SU-DHL-6 (cell line): ENCODE data around the gene ZDHHC20.

ENCODE experiments used
- CTCF ChIP-seq: fragments of 200-600 bp; sonication (generic); IDR thresholded peaks from one replicate; pipeline ENCODE4 v1.5.1; 2017; ENCODE audit warnings: antibody characterized with exemption, mild to moderate bottlenecking, low read length, moderate library complexity; ENCODE audit not compliant: insufficient read depth, poor library complexity, severe bottlenecking
- EZH2phosphoT487 ChIP-seq: fragments of 200-600 bp; sonication (generic), shearing (Covaris generic); conservative IDR thresholded peaks from 2 replicates; pipeline ENCODE4 v1.6.1; 2018; ENCODE audit warnings: mild to moderate bottlenecking, antibody characterized with exemption, low read length, moderate library complexity, mixed read lengths

- TF ChIP-seq CTCF (no peak), EZH2phosphoT487 (no peak)
Observed at GRCh38 chr13:21364916-21365315, 94.2 kb downstream of the ZDHHC20 start.
